Uterus (tissue), 2 donors: ENCODE results near the gene SLC16A2.

Experiments used
- CTCF ChIP-seq, 4 experiments: fragments of 200-600 bp in 2 of 4; fragments of 450-650 bp in 2 of 4; sonication (generic) in 2 of 4; IDR thresholded peaks; one replicate each; pipeline ENCODE4 v1.5.1; 2016 to 2019; ENCODE audit warnings: antibody characterized with exemption in 4 of 4, mild to moderate bottlenecking in 2 of 4, moderate library complexity in 1 of 4
- POLR2A ChIP-seq, 2 donors: fragments of 450-650 bp; IDR thresholded peaks; one replicate each; pipeline ENCODE4 v1.6.1; 2016; ENCODE audit warnings: antibody characterized with exemption in 2 of 2, mild to moderate bottlenecking in 1 of 2, moderate library complexity in 1 of 2

DNA sequence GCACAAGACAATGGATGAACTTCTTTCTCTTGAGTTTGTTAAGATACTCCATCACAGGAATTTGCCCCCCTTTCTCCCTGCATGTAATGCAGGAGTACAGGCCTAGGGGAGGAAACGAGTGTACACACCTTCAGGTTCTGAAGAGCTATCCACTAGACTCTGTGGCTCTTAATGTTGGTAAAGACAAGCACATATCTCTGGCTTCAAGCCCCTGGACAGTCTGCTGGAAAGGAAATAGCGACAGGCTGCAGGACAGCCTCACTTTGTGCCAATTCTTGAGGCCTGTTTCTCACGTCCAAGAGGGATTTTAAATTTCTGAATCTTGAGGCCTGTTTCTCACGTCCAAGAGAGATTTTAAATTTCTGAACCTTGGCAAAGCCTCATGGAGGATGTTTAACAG, 106.1 kb downstream of the SLC16A2 start:
- no peak for TF ChIP-seq CTCF (IDR thresholded peaks at IDR 0.05)
- no peak for TF ChIP-seq POLR2A (IDR thresholded peaks at IDR 0.05)
